LoVo (cell line): ENCODE measurements around the gene MYMX.

Experiments used
- DNase-seq: peaks from one replicate; pipeline ENCODE4 v3.0.0-alpha.2; 2016; ENCODE audit warnings: low spot score

Gene MYMX

GRCh38 chr6:44232676-44233566 lies 16.2 kb downstream of the MYMX start:
- DNase-seq, result no peak

GRCh38 chr6:44233567-44234100 lies 16.9 kb downstream of the MYMX start:
- DNase-seq, result no peak

GRCh38 chr6:44234101-44235025 lies 17.6 kb downstream of the MYMX start:
- DNase-seq, result no peak

GRCh38 chr6:44235269-44235668 lies 18.5 kb downstream of the MYMX start:
- no peak for DNase-seq

GRCh38 chr6:44235891-44236516 lies 19.3 kb downstream of the MYMX start:
- no peak for DNase-seq

- peak; percentile 98 for DNase-seq
Observed at GRCh38 chr6:44237021-44237812, 20.5 kb downstream of the MYMX start.

GRCh38 chr6:44237813-44238433 lies 21.2 kb downstream of the MYMX start:
- DNase-seq, result peak; percentile 69

GRCh38 chr6:44238687-44239350 lies 22.1 kb downstream of the MYMX start:
- no peak for DNase-seq

- no peak for DNase-seq
Observed at GRCh38 chr6:44243345-44243744, 26.6 kb downstream of the MYMX start.

GRCh38 chr6:44245391-44245911 lies 28.7 kb downstream of the MYMX start:
- DNase-seq, result no peak

- DNase-seq, result peak; percentile 82
Observed at GRCh38 chr6:44245912-44246662, 29.4 kb downstream of the MYMX start.

GRCh38 chr6:44246663-44247337 lies 30.1 kb downstream of the MYMX start, which contains the start of gene HSP90AB1:
TSS of gene HSP90AB1 (plus strand) at chr6:44247101. CDS start at chr6:44248630, 1,529 bp downstream.
- peak; percentile 97 for DNase-seq

- peak; percentile 41 for DNase-seq
Observed at GRCh38 chr6:44247338-44248302, 30.9 kb downstream of the MYMX start.

GRCh38 chr6:44248579-44248978 lies 31.9 kb downstream of the MYMX start:
- no peak for DNase-seq

- no peak for DNase-seq
Observed at GRCh38 chr6:44249082-44249748, 32.5 kb downstream of the MYMX start.

GRCh38 chr6:44250067-44250717 lies 33.5 kb downstream of the MYMX start:
- no peak for DNase-seq
